Glutamatergic neuron (in vitro differentiated cells): Measurements from ENCODE around the gene GET4. TPM values are rescaled to one million over a fixed set of nuclear protein-coding genes. Genes with fewer than 3 reads are reported as not detected.

Experiments used
- DNase-seq: peaks from one replicate; pipeline ENCODE4 v3.0.0; 2022
- H3K27ac Mint-ChIP-seq: one replicate; pipeline ENCODE4 v1.8.0; 2020; ENCODE audit warnings: mild to moderate bottlenecking, mixed read lengths, inconsistent platforms; ENCODE audit not compliant: unreplicated experiment
- H3K27me3 Mint-ChIP-seq: one replicate; pipeline ENCODE4 v1.8.0; 2020; ENCODE audit warnings: mild to moderate bottlenecking, moderate library complexity, mixed read lengths, inconsistent platforms; ENCODE audit not compliant: unreplicated experiment
- H3K36me3 Mint-ChIP-seq: one replicate; pipeline ENCODE4 v1.8.0; 2020; ENCODE audit warnings: mild to moderate bottlenecking, mixed read lengths, inconsistent platforms; ENCODE audit not compliant: unreplicated experiment
- H3K4me1 Mint-ChIP-seq: one replicate; pipeline ENCODE4 v1.8.0; 2020; ENCODE audit warnings: mild to moderate bottlenecking, low read depth, mixed read lengths, inconsistent platforms; ENCODE audit not compliant: unreplicated experiment
- H3K4me3 Mint-ChIP-seq: one replicate; pipeline ENCODE4 v1.8.0; 2020; ENCODE audit warnings: mild to moderate bottlenecking, mixed read lengths, inconsistent platforms; ENCODE audit not compliant: unreplicated experiment
- H3K9me3 Mint-ChIP-seq: one replicate; pipeline ENCODE4 v1.8.0; 2020; ENCODE audit warnings: mild to moderate bottlenecking, moderate library complexity, mixed read lengths, inconsistent platforms; ENCODE audit not compliant: unreplicated experiment
- CTCF ChIP-seq: fragments of 200-600 bp; sonication (generic); IDR thresholded peaks from one replicate; pipeline ENCODE4 v1.5.0; 2021; ENCODE audit not compliant: partially characterized antibody, unreplicated experiment
- total RNA-seq: library from RNA; stranded (reverse); fragmentation: NEBNext Ultra II Directional; extraction: Animal tissue kit (Norgen Biotek cat#: 25700); gene quantifications from one replicate; pipeline ENCODE4 v1.2.1, GENCODE V29; 2021; ENCODE audit not compliant: unreplicated experiment

Gene GET4
- total RNA-seq, 1 donor from 2014 or later, result 70.2 TPM

DNA sequence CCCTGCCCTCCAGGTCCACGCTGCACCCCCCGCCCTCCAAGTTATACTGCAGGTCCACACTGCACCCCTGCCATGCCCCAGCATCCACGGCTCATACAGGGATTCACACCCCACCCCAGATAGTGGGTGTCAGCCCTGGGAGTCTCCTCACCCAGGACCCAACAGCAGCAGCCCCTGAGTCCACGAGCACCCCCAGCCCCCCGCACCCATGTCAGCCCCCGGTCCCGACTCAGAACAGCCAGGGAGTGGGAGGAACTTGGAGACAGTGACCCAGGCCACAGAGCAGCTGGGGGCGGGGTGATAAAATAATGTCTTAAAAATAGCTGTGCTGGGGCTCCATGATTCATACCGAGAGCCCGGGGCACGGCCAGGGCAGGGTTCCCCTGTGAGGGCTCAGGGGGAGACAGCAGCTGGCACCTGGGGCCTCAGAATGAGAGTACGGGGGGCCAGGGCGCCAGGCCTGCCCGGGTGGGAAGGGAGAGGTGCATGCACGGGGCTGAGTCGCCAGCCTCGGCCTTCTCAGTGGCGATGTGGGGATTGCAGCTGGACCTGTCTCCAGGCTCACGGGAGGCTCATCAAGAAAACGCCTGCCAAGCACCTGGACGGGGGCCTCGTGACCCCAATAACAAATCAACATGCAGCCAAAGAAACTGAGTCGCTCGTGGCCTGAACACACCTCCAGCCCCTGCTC is 48.3 kb downstream of the GET4 start:
- peak; percentile 9 for DNase-seq
- no peak overlapping the region for H3K4me3 Mint-ChIP-seq
- H3K27me3 Mint-ChIP-seq, result peaks cover 7% of the 10 kb centered on the region
- no peak overlapping the region for H3K27ac Mint-ChIP-seq
- H3K4me1 Mint-ChIP-seq, result peaks cover 3% of the 10 kb centered on the region
- peaks cover 5% of the 10 kb centered on the region for H3K9me3 Mint-ChIP-seq
- no peaks in the 10 kb centered on the region for H3K36me3 Mint-ChIP-seq
- no peak for TF ChIP-seq CTCF

GRCh38 chr7:925601-926000 is 49.2 kb downstream of the GET4 start:
- H3K27ac Mint-ChIP-seq, result no peak overlapping the region
- peaks cover 11% of the 10 kb centered on the region for H3K27me3 Mint-ChIP-seq
- H3K4me1 Mint-ChIP-seq, result peaks cover 3% of the 10 kb centered on the region

GRCh38 chr7:926061-927030 is 50.0 kb downstream of the GET4 start:
- Mint-ChIP-seq H3K27me3 (peaks cover 9% of the 10 kb centered on the region), H3K9me3 (peaks cover 7% of the 10 kb centered on the region), H3K36me3 (no peaks in the 10 kb centered on the region), H3K4me1 (peaks cover 3% of the 10 kb centered on the region), H3K27ac (no peak overlapping the region), H3K4me3 (no peak overlapping the region)
- no peak for TF ChIP-seq CTCF
- peak; percentile 13 for DNase-seq

More at GRCh38 chr7:925601-926000, 49.2 kb downstream of the GET4 start:
- Mint-ChIP-seq H3K4me3 (no peak overlapping the region), H3K9me3 (peaks cover 10% of the 10 kb centered on the region), H3K36me3 (no peaks in the 10 kb centered on the region)
- no peak for TF ChIP-seq CTCF
- DNase-seq, result peak; percentile 11

GRCh38 chr7:927031-927671 is 50.8 kb downstream of the GET4 start:
- Mint-ChIP-seq H3K9me3 (peaks cover 7% of the 10 kb centered on the region), H3K27ac (peak overlapping the region; percentile 22), H3K27me3 (peaks cover 9% of the 10 kb centered on the region), H3K4me3 (no peak overlapping the region), H3K4me1 (peaks cover 3% of the 10 kb centered on the region), H3K36me3 (no peaks in the 10 kb centered on the region)
- no peak for TF ChIP-seq CTCF
- peak; percentile 24 for DNase-seq
